Measurements from ENCODE around the gene POLN. TPM values are rescaled to one million over a fixed set of nuclear protein-coding genes. Genes with fewer than 3 reads are reported as not detected.

Gene POLN
- total and polyA plus RNA-seq, 2 donors from 2014 or later, result 1.3 to 3.8 TPM

DNA sequence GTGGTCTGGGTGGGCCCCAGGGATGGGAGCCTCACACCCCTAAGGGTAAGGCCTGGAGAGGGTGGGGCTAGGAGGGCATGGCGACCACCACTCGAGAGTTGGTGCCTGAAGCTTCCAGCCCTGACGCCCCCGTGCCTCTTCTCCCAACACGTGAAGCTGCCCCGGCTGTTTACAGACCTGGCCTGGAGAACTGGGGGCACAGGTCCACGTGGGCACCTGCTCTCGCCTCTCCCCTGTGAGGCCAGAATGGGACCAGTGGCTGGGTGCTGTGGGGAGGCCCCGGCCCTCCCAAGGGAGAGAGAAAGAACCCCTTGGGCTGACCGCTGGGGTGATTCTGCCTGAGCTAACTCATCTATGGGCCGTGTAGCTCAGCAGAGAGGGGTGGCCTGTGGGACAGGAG lies 167.3 kb downstream of the POLN start:
- Histone ChIP-seq H3K27me3 (ENCODE audit: control insufficient read depth, insufficient read depth, low read length) (no peaks in the 10 kb centered on the region), H3K4me1 (ENCODE audit: control insufficient read depth in 2 of 3, insufficient read depth in 2 of 3, low read depth in 1 of 3, low read length in 3 of 3) (peaks cover 0 to 11% (median 0%) of the 10 kb centered on the region in 3 donors), H3K4me3 (ENCODE audit: low read length in 3 of 3) (no peak overlapping the region), H3K9me3 (ENCODE audit: control insufficient read depth in 2 of 3, insufficient read depth in 1 of 3, low read length in 3 of 3) (no peaks in the 10 kb centered on the region), H3K36me3 (ENCODE audit: control insufficient read depth in 2 of 3, insufficient read depth in 3 of 3, low read length in 3 of 3) (no peaks in the 10 kb centered on the region), H3K9ac (ENCODE audit: low read length in 3 of 3) (no peak overlapping the region), H3K27ac (ENCODE audit: low read depth in 2 of 2, low read length in 2 of 2) (no peak overlapping the region)
- FAIRE-seq (no peak), DNase-seq (peak in 1 of 5 donors; percentile 46)
- intact Hi-C loops (cut with DNase I), result no loop called here
- TF ChIP-seq, protein P1, sequence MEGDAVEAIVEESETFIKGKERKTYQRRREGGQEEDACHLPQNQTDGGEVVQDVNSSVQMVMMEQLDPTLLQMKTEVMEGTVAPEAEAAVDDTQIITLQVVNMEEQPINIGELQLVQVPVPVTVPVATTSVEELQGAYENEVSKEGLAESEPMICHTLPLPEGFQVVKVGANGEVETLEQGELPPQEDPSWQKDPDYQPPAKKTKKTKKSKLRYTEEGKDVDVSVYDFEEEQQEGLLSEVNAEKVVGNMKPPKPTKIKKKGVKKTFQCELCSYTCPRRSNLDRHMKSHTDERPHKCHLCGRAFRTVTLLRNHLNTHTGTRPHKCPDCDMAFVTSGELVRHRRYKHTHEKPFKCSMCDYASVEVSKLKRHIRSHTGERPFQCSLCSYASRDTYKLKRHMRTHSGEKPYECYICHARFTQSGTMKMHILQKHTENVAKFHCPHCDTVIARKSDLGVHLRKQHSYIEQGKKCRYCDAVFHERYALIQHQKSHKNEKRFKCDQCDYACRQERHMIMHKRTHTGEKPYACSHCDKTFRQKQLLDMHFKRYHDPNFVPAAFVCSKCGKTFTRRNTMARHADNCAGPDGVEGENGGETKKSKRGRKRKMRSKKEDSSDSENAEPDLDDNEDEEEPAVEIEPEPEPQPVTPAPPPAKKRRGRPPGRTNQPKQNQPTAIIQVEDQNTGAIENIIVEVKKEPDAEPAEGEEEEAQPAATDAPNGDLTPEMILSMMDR (IDR thresholded peaks at IDR 0.05; ENCODE audit: borderline replicate concordance, extremely low read depth, insufficient read depth), result no peak

DNA sequence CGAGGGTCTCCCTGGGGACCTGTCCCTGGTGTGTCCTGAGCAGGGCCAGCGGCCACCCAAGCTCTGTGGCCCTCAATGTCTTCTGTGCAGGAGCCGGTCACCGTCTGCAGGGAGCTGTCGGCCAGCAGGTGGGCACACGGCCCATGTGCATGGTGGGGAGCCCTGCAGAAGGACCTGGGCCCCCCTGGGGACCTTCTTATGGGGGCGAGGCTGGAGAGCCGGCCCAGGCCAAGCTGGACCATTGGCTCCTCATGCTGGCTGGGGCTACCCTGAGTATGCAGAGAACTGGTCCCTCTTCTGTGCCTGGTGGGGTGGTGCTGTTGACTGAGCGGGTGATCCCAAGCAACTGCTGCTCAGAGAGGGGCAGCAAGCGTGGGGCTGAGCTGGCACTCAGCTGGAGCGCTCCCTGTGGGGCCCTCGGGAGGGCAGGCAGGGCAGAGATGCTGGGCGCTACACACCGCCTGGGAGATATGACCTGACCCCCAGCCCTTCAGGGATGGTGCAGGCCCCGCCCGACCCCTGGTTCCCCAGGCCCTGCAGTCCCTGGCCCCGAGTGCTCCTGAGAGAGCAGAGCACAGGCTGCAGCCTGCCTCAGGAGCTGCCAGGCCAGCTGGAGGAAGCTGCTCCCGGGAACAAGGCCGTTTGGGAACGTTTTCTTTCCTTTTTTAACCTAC lies 168.0 kb downstream of the POLN start:
- peak in 1 of 5 donors; percentile 72 for DNase-seq
- Histone ChIP-seq H3K27me3 (ENCODE audit: control insufficient read depth, insufficient read depth, low read length) (no peaks in the 10 kb centered on the region), H3K27ac (ENCODE audit: low read depth in 2 of 2, low read length in 2 of 2) (no peak overlapping the region), H3K4me1 (ENCODE audit: control insufficient read depth in 2 of 3, insufficient read depth in 2 of 3, low read depth in 1 of 3, low read length in 3 of 3) (peaks cover 0 to 11% (median 0%) of the 10 kb centered on the region in 3 donors), H3K9ac (ENCODE audit: low read length in 3 of 3) (no peak overlapping the region), H3K36me3 (ENCODE audit: control insufficient read depth in 2 of 3, insufficient read depth in 3 of 3, low read length in 3 of 3) (no peaks in the 10 kb centered on the region), H3K4me3 (ENCODE audit: low read length in 3 of 3) (no peak overlapping the region), H3K9me3 (ENCODE audit: control insufficient read depth in 2 of 3, insufficient read depth in 1 of 3, low read length in 3 of 3) (no peaks in the 10 kb centered on the region)
- no peak for FAIRE-seq
- TF ChIP-seq, protein P1 (IDR thresholded peaks at IDR 0.05; ENCODE audit: borderline replicate concordance, extremely low read depth, insufficient read depth), result no peak
- intact Hi-C loops (cut with DNase I), result no loop called here

DNA sequence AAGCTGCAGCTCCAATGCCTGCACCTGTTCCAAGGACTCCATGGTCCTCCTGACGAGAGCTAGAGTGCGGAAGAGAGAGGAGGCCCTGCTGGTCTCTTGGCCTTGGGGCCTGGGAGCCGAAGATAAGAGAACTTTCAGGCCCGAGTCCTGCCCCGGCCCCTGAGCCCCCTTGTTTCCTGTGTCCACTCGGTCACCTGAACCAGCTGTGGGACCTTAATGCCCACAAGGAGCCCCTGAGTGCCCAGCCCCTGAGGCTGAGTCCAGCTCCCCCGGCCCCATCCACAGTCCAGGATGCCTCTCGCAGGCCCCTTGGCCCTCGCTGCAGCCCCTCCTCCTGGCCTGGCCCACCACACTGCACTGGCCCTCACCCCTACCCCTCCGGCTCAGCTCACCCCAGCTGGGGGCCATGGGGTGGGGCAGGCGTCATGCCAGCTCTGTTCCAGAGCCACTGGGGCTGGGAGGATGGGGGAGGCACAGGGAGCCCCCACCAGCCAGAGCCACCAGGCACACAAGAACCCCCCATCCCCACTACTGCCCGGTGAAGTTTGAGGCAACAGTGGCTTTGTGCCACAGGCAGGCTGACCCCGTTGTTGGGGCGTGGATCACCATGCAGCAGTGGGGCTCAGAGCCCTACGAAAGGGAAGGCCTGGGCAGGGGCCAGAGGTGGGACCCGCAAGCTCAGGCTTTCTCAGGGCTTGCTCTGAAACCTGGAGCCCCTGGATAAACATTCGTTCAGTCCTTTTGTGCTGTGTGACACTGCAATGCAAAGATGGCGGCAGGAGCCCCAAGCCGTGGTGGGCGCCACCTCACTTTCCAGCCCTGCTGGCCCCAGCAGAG lies 168.7 kb downstream of the POLN start:
- H3K9me3 ChIP-seq (ENCODE audit: control insufficient read depth in 2 of 3, insufficient read depth in 1 of 3, low read length in 3 of 3), result no peaks in the 10 kb centered on the region
- FAIRE-seq (no peak), DNase-seq (peak in 2 of 5 donors; percentile 38 to 62)
- H3K36me3 ChIP-seq (ENCODE audit: control insufficient read depth in 2 of 3, insufficient read depth in 3 of 3, low read length in 3 of 3), result no peaks in the 10 kb centered on the region
- peaks cover 0 to 11% (median 0%) of the 10 kb centered on the region in 3 donors for H3K4me1 ChIP-seq (ENCODE audit: control insufficient read depth in 2 of 3, insufficient read depth in 2 of 3, low read depth in 1 of 3, low read length in 3 of 3)
- H3K9ac ChIP-seq (ENCODE audit: low read length in 3 of 3), result no peak overlapping the region
- intact Hi-C loops (cut with DNase I), result no loop called here
- H3K27ac ChIP-seq (ENCODE audit: low read depth in 2 of 2, low read length in 2 of 2), result peak overlapping the region; percentile 8 to 67
- no peak overlapping the region for H3K4me3 ChIP-seq (ENCODE audit: low read length in 3 of 3)
- TF ChIP-seq, protein P1 (IDR thresholded peaks at IDR 0.05; ENCODE audit: borderline replicate concordance, extremely low read depth, insufficient read depth), result no peak
- no peaks in the 10 kb centered on the region for H3K27me3 ChIP-seq (ENCODE audit: control insufficient read depth, insufficient read depth, low read length)
